PC-3 (cell line): ENCODE measurements around the gene TFAP2B.

ENCODE experiments used
- CTCF ChIP-seq: fragments of 300-600 bp; sonication (generic); conservative IDR thresholded peaks from 2 replicates; pipeline ENCODE4 v1.5.1; 2017; ENCODE audit warnings: antibody characterized with exemption, low read depth, mild to moderate bottlenecking, low read length
- EZH2 ChIP-seq: fragments of 300-600 bp; sonication (generic); IDR thresholded peaks from one replicate; pipeline ENCODE4 v1.6.1; 2017; ENCODE audit warnings: antibody characterized with exemption, mild to moderate bottlenecking, low read length; ENCODE audit not compliant: unreplicated experiment

- TF ChIP-seq CTCF, result no peak
- no peak for TF ChIP-seq EZH2
Measured at GRCh38 chr6:50836231-50836630, 17.6 kb downstream of the TFAP2B start.
